ENCODE data around the gene KAZN. TPM values are rescaled to one million over a fixed set of nuclear protein-coding genes. Genes with fewer than 3 reads are reported as not detected.

The KAZN gene
- total RNA-seq, 1 experiment from 2014 or later, result 6.5 TPM

GRCh38 chr1:14759042-14759818 is 160.7 kb downstream of the KAZN start:
- no peak for DNase-seq (ENCODE audit: low read depth, low spot score)
- in situ Hi-C loops (cut with HindIII; ENCODE audit: low pct_unique_long_range_greater_than_20kb, low sequenced_read_pairs), result loop anchor here (25.0 kb wide), 1 partner anchor 328 kb away; no protein-coding TSS in a partner anchor

- in situ Hi-C loops (cut with HindIII; ENCODE audit: low pct_unique_long_range_greater_than_20kb, low sequenced_read_pairs), result loop anchor here (25.0 kb wide), 1 partner anchor 327 kb away; no protein-coding TSS in a partner anchor
- no peak for DNase-seq (ENCODE audit: low read depth, low spot score)
Observed at GRCh38 chr1:14759843-14760242, 161.4 kb downstream of the KAZN start.

- in situ Hi-C loops (cut with HindIII; ENCODE audit: low pct_unique_long_range_greater_than_20kb, low sequenced_read_pairs), result loop anchor here (25.0 kb wide), 1 partner anchor 327 kb away; no protein-coding TSS in a partner anchor
- DNase-seq (ENCODE audit: low read depth, low spot score), result no peak
Observed at GRCh38 chr1:14760780-14761179, 162.3 kb downstream of the KAZN start.

DNA sequence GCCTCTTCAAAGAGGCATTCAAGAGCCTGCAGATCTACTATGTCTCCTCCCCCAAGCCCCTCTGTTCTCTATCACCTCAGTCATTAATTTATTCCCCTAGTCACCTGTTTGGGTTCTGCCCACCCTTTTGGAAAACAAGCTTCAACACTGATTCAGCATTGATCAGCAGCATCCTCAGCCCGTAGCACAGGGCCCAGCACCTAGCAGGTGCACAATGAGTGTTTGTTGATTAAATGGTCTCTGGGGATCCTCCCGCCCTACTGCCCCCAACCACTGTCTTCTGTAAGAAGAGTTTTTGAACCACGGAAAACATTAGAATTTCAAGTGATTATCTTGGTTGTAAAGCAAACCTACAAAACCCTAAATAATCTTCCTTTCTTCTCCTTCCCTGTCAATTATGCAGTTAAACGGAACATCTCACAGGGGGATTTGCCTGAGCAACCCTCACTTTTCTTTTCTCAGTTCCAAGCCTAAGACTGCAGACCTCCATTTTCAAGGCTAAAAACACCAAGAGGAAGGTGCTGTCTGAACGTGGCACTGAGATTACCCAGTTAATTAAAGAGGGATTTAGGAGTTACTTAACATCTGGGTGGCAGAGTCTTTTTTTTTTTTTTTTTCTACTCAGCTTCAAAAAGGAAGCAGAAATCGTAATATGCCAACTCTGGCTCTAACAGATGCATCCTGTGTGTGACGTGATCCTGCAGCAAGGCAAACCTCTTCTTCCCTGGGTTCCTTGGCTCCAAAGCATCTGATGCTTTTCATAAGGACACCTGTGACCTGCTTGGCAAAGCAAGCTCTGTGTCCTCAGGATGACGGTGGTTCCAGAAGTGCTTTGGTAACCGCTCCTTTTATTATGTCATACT is 163.0 kb downstream of the KAZN start:
- in situ Hi-C loops (cut with HindIII; ENCODE audit: low pct_unique_long_range_greater_than_20kb, low sequenced_read_pairs), result loop anchor here (25.0 kb wide), 1 partner anchor 326 kb away; no protein-coding TSS in a partner anchor
- no peak for DNase-seq (ENCODE audit: low read depth, low spot score)

- DNase-seq (ENCODE audit: low read depth, low spot score), result no peak
- in situ Hi-C loops (cut with HindIII; ENCODE audit: low pct_unique_long_range_greater_than_20kb, low sequenced_read_pairs), result loop anchor here (25.0 kb wide), 1 partner anchor 323 kb away; no protein-coding TSS in a partner anchor
Observed at GRCh38 chr1:14763977-14764376, 165.5 kb downstream of the KAZN start.

GRCh38 chr1:14765773-14766172 is 167.3 kb downstream of the KAZN start:
- no peak for DNase-seq (ENCODE audit: low read depth, low spot score)
- in situ Hi-C loops (cut with HindIII; ENCODE audit: low pct_unique_long_range_greater_than_20kb, low sequenced_read_pairs), result loop anchor here (25.0 kb wide), 1 partner anchor 322 kb away; no protein-coding TSS in a partner anchor

DNA sequence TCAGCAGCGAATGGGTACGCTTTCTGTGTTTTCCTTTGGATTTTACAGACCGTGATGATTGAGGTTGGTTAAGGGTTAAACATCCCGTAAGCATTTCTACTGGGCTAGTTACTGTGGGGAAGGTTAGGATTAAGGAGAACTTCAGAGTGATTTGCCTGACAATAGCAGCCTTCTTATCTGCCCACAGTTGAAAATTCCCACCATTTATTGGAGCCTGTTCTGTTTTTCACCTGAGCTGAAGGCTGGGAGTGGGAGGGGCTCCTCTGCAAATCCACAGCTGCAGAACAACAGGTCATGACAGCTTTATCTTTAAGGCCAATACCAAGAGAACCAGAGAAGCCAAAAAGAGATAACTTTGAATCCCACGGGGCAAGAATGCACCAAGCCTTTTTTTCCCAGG is 168.6 kb downstream of the KAZN start:
- no peak for DNase-seq (ENCODE audit: low read depth, low spot score)
- in situ Hi-C loops (cut with HindIII; ENCODE audit: low pct_unique_long_range_greater_than_20kb, low sequenced_read_pairs), result loop anchor here (25.0 kb wide), 1 partner anchor 320 kb away; no protein-coding TSS in a partner anchor

- in situ Hi-C loops (cut with HindIII; ENCODE audit: low pct_unique_long_range_greater_than_20kb, low sequenced_read_pairs), result loop anchor here (25.0 kb wide), 1 partner anchor 319 kb away; no protein-coding TSS in a partner anchor
- DNase-seq (ENCODE audit: low read depth, low spot score), result no peak
Observed at GRCh38 chr1:14768582-14769304, 170.3 kb downstream of the KAZN start.

GRCh38 chr1:14769486-14770274 is 171.2 kb downstream of the KAZN start:
- in situ Hi-C loops (cut with HindIII; ENCODE audit: low pct_unique_long_range_greater_than_20kb, low sequenced_read_pairs), result loop anchor here (25.0 kb wide), 1 partner anchor 318 kb away; no protein-coding TSS in a partner anchor
- DNase-seq (ENCODE audit: low read depth, low spot score), result no peak

- in situ Hi-C loops (cut with HindIII; ENCODE audit: low pct_unique_long_range_greater_than_20kb, low sequenced_read_pairs), result loop anchor here (25.0 kb wide), 1 partner anchor 314 kb away; no protein-coding TSS in a partner anchor
- DNase-seq (ENCODE audit: low read depth, low spot score), result no peak
Observed at GRCh38 chr1:14773396-14774025, 175.0 kb downstream of the KAZN start.

DNA sequence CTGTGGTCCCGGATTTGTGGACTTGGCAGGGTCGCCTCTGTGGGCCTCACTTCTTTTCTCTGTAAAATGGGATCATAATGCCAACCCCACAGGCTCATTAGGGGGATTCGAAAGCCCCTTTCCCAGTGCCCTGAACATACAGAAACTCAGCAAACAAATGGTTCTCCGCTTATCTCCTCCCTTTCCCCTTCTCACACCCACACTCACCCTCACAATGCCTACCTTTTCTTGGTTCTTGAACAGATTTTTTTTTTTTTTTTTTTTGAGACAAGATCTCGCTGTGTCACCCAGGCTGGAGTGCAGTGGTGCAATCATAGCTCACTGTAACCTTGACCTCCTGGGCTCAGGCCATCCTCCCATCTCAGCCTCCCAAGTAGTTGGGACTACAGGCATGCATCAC is 175.7 kb downstream of the KAZN start:
- in situ Hi-C loops (cut with HindIII; ENCODE audit: low pct_unique_long_range_greater_than_20kb, low sequenced_read_pairs), result loop anchor here (25.0 kb wide), 1 partner anchor 313 kb away; no protein-coding TSS in a partner anchor

GRCh38 chr1:14774988-14775387 is 176.5 kb downstream of the KAZN start:
- in situ Hi-C loops (cut with HindIII; ENCODE audit: low pct_unique_long_range_greater_than_20kb, low sequenced_read_pairs), result loop anchor here (25.0 kb wide), 1 partner anchor 312 kb away; no protein-coding TSS in a partner anchor
- DNase-seq (ENCODE audit: low read depth, low spot score), result no peak

More for the DNA sequence above, 175.7 kb downstream of the KAZN start:
- DNase-seq (ENCODE audit: low read depth, low spot score), result no peak

DNA sequence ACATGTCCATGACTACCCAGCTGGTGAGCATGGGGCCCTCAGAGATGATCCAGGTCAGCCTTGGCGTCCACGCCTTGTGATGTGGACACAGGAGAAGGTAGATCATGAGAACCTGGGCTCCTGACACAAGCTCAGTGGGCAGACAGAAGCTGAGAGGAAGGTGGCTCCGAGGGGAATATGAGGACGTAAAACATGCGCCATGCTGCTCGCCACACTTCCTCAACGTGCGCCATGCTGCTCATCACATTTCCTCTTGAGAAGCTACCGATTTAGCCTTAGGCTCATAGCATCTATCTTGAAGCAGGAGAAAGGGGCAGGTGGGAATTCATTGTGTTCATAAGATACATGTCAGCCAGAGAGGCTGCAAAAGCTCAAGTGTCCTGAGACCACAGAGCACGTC is 176.9 kb downstream of the KAZN start:
- no peak for DNase-seq (ENCODE audit: low read depth, low spot score)
- in situ Hi-C loops (cut with HindIII; ENCODE audit: low pct_unique_long_range_greater_than_20kb, low sequenced_read_pairs), result no loop called here

- DNase-seq (ENCODE audit: low read depth, low spot score), result no peak
- in situ Hi-C loops (cut with HindIII; ENCODE audit: low pct_unique_long_range_greater_than_20kb, low sequenced_read_pairs), result no loop called here
Observed at GRCh38 chr1:14777516-14778506, 179.3 kb downstream of the KAZN start.

GRCh38 chr1:14778541-14778897 is 180.0 kb downstream of the KAZN start:
- in situ Hi-C loops (cut with HindIII; ENCODE audit: low pct_unique_long_range_greater_than_20kb, low sequenced_read_pairs), result no loop called here
- no peak for DNase-seq (ENCODE audit: low read depth, low spot score)
